Stimulated activated CD4-positive, alpha-beta T cell treated with anti-CD3 and anti-CD28 coated beads, Interleukin-2, amount 100 ng/mL, for 4 hours (primary cell): ENCODE measurements around the gene OPRL1.

Experiments used
- DNase-seq: peaks from one replicate; pipeline ENCODE4 v3.0.0-alpha.2; 2020; ENCODE audit warnings: low read depth

OPRL1 gene

GRCh38 chr20:64144144-64144912, 64.4 kb downstream of the OPRL1 start:
- no peak for DNase-seq

- no peak for DNase-seq
These were observed 65.8 kb downstream of the OPRL1 start for GRCh38 chr20:64145458-64146300.

- no peak for DNase-seq
These were observed 66.5 kb downstream of the OPRL1 start for GRCh38 chr20:64146301-64146935.

GRCh38 chr20:64146936-64147477, 67.1 kb downstream of the OPRL1 start:
- no peak for DNase-seq

GRCh38 chr20:64148581-64148980, 68.7 kb downstream of the OPRL1 start:
- no peak for DNase-seq

- DNase-seq: no peak
These were observed 69.3 kb downstream of the OPRL1 start for GRCh38 chr20:64149141-64149540.

GRCh38 chr20:64149809-64150560, 70.1 kb downstream of the OPRL1 start:
- no peak for DNase-seq
